Left hindlimb (tissue), 1 donor: Measurements from ENCODE around the gene CAMTA2.
"Not testable (repeated sequence)": the region's sequence is repeated elsewhere in the genome, so short reads cannot be mapped to it uniquely, and the experiment has no call there.

ENCODE experiments used
- DNase-seq: peaks from one replicate; pipeline ENCODE4 v3.0.0-alpha.2; 2018

CAMTA2 gene

GRCh38 chr17:4926577-4927335 is 60.7 kb downstream of the CAMTA2 start:
- DNase-seq = not testable (repeated sequence)

- DNase-seq = no peak
Observed at GRCh38 chr17:4921320-4921719, 66.2 kb downstream of the CAMTA2 start.

- no peak for DNase-seq
Observed at GRCh38 chr17:4920351-4921048, 67.0 kb downstream of the CAMTA2 start.

- no peak for DNase-seq
Observed at GRCh38 chr17:4919511-4920047, 67.9 kb downstream of the CAMTA2 start.
